ENCODE measurements around the gene DPH5.

DNA sequence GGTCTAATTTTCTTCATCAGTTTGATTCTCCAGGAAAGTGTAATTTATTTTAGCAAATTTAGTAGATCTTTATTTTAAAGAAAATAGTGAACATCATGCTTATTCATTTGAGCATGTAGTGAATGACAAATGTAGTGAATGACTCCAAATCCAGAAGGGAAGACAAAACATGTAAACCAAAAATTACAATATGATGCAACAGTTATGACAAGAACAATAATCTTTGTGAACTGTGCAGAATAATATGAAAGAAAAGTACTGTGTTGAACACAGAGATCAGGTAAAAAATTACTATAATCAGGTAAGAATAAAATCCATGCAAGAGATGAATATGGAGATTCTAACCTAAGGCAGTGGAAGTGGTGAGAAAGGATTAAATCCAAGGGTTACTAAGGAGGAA lies 30.0 kb upstream of the DPH5 start:
- TF ChIP-seq TAF1 (IDR thresholded peaks at IDR 0.05; ENCODE audit: borderline replicate concordance, insufficient read depth, low read length) (no peak), SIN3A (IDR thresholded peaks at IDR 0.05; ENCODE audit: borderline replicate concordance, insufficient read depth, low read length) (no peak), POLR2AphosphoS5 (IDR thresholded peaks at IDR 0.05; ENCODE audit: low read depth, low read length) (no peak)

All from PFSK-1 (cell line).